Lung (tissue), 12 donors: ENCODE data around the gene KLF6. TPM values are rescaled to one million over a fixed set of nuclear protein-coding genes. Genes with fewer than 3 reads are reported as not detected.

ENCODE experiments used
- ATAC-seq: fragments of 200-7000 bp; cut with Tn5 transposase; one replicate; pipeline ENCODE4 v1.9.1; 2020; ENCODE audit warnings: moderate number of reproducible peaks; ENCODE audit not compliant: insufficient read depth, low FRiP score
- DNase-seq, 3 donors: peaks; one replicate each; pipeline ENCODE4 v3.0.0-alpha.2; 2013 to 2017
- H3K27ac ChIP-seq, 2 donors: one replicate each; pipeline ENCODE4 v1.5.1; 2013; ENCODE audit warnings: mild to moderate bottlenecking in 2 of 2, moderate library complexity in 2 of 2, control low read depth in 1 of 2, inconsistent platforms in 1 of 2, low read depth in 1 of 2, low read length in 1 of 2
- H3K27me3 ChIP-seq, 3 donors: one replicate each; pipeline ENCODE4 v1.5.1; 2013; ENCODE audit warnings: low read length in 2 of 3; ENCODE audit not compliant: control insufficient read depth in 3 of 3, insufficient read depth in 3 of 3
- H3K36me3 ChIP-seq, 4 donors: one replicate each; pipeline ENCODE4 v1.5.1; 2013; ENCODE audit warnings: low read length in 4 of 4, mild to moderate bottlenecking in 1 of 4, moderate library complexity in 1 of 4; ENCODE audit not compliant: control insufficient read depth in 4 of 4, insufficient read depth in 4 of 4
- H3K4me1 ChIP-seq, 5 donors: one replicate each; pipeline ENCODE4 v1.5.1; 2013; ENCODE audit warnings: low read length in 5 of 5, mild to moderate bottlenecking in 2 of 5, moderate library complexity in 1 of 5; ENCODE audit not compliant: control insufficient read depth in 5 of 5, insufficient read depth in 5 of 5
- H3K4me3 ChIP-seq: one replicate; pipeline ENCODE4 v1.5.1; 2013; ENCODE audit warnings: mild to moderate bottlenecking, control low read depth, moderate library complexity
- H3K9ac ChIP-seq, 2 donors: one replicate each; pipeline ENCODE4 v1.5.1; 2013; ENCODE audit warnings: low read length in 2 of 2, control low read depth in 1 of 2; ENCODE audit not compliant: insufficient read depth in 1 of 2
- H3K9me3 ChIP-seq, 4 donors: one replicate each; pipeline ENCODE4 v1.5.1; 2013; ENCODE audit warnings: low read length in 3 of 4, mild to moderate bottlenecking in 1 of 4, moderate library complexity in 1 of 4; ENCODE audit not compliant: control insufficient read depth in 4 of 4, insufficient read depth in 3 of 4
- WGBS, 2 donors: extraction: QIAGEN DNeasy Blood & Tissue Kit; methylation state at CpG; one replicate each; pipeline ENCODE4 v1.1.7; 2013; 5-methylcytosine and 5-hydroxymethylcytosine counted together
- polyA plus RNA-seq, 2 donors: library from polyadenylated mRNA; stranded (reverse); fragments of 200-250 nt; gene quantifications; one replicate each; pipeline ENCODE4 v1.2.1, GENCODE V29; 2013
- total RNA-seq, 2 donors: library from RNA; depleted of rRNA in 1 of 2; stranded (reverse); fragments of >200 nt in 1 of 2; gene quantifications; one replicate each; pipeline ENCODE4 v1.2.1, GENCODE V29; 2014 to 2021
- TF ChIP-seq, protein P1 (sequence below): IDR thresholded peaks from 2 replicates; pipeline ENCODE4 v1.5.1; 2012; ENCODE audit warnings: mild to moderate bottlenecking; ENCODE audit errors: control extremely low read depth, extremely low read depth
- donor health status: control.
- donor health status: control.
- donor health status: Bipolar disorder and iron deficiency.
- donor health status: healthy.
- donor health status: DM: yes; HTN: yes; CAD: no.

KLF6 gene
- total and polyA plus RNA-seq, 4 donors, result 45.6 to 264 (median 160) TPM

DNA sequence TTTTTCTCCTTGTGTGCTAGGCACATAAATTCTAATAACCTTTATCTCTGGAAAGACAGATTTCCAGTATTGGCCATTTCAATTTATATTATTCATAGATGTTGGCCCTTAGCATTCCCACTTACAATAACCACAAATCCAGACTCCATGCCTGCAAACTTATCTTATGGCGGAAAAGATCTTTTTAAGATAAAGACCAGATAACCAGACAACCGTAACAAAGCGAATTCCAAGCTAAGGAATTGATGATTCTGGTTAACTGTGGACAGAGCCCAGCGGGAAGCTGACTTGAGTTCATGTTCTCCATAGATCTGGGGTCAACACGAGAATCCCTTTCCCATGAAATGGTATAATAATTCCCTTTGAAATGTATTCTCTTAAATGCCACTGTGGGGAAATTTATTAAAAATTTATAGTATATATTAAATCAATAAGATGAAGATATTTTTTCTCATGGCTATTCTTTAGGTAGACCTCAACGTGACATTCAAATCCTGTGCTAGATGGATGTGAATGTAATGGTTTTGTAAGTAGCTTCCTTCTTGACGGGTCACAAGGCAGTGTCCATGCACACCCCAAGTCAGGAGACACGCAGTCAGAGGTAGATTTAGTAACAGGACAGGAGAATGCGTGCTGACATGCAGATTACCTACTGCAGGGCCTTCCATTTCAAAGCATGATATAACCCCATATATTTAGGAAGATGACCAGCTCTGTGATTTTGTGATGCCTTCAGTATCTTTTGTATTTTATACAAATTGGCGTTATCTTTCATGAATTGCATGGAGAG, 37.7 kb upstream of the KLF6 start:
- Histone ChIP-seq H3K9me3 (peaks cover 0 to 2% (median 0%) of the 10 kb centered on the region in 4 donors), H3K27ac (no peak overlapping the region), H3K4me3 (no peak overlapping the region), H3K36me3 (no peaks in the 10 kb centered on the region), H3K4me1 (peaks cover 0 to 1% (median 0%) of the 10 kb centered on the region in 5 donors), H3K9ac (no peak overlapping the region), H3K27me3 (no peaks in the 10 kb centered on the region)
- TF ChIP-seq, protein P1, sequence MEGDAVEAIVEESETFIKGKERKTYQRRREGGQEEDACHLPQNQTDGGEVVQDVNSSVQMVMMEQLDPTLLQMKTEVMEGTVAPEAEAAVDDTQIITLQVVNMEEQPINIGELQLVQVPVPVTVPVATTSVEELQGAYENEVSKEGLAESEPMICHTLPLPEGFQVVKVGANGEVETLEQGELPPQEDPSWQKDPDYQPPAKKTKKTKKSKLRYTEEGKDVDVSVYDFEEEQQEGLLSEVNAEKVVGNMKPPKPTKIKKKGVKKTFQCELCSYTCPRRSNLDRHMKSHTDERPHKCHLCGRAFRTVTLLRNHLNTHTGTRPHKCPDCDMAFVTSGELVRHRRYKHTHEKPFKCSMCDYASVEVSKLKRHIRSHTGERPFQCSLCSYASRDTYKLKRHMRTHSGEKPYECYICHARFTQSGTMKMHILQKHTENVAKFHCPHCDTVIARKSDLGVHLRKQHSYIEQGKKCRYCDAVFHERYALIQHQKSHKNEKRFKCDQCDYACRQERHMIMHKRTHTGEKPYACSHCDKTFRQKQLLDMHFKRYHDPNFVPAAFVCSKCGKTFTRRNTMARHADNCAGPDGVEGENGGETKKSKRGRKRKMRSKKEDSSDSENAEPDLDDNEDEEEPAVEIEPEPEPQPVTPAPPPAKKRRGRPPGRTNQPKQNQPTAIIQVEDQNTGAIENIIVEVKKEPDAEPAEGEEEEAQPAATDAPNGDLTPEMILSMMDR, result no peak
- ATAC-seq, result no peak
- WGBS, 2 donors, result 94 to 96% methylated on average over 10 of the region's 10 CpGs
- no peak for DNase-seq

DNA sequence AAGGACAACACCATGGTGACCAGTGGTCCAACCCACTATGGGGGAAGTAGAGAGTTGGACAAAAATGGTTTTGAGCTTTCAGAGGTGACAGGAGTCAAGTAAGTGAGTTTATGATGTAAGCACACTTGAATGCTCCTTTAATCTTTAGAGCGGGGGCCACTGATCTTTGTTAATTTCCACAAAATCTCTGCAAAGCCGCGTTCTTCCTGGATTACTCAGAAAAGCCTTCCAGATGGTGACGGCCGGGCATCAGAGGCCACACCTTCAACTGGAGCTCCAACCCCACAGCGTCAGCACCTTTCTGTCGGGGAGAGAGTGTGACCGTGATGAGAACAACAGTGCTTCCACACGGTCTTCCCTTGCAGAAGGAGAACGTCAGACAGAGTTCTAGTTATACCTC, 35.2 kb upstream of the KLF6 start:
- Histone ChIP-seq H3K36me3 (no peaks in the 10 kb centered on the region), H3K27ac (no peak overlapping the region), H3K9ac (no peak overlapping the region), H3K4me1 (no peaks in the 10 kb centered on the region), H3K27me3 (no peaks in the 10 kb centered on the region), H3K9me3 (no peaks in the 10 kb centered on the region), H3K4me3 (no peak overlapping the region)
- DNase-seq, result no peak
- TF ChIP-seq, protein P1, result no peak
- 92 to 97% methylated on average over 10 of the region's 10 CpGs for WGBS, 2 donors
- no peak for ATAC-seq

DNA sequence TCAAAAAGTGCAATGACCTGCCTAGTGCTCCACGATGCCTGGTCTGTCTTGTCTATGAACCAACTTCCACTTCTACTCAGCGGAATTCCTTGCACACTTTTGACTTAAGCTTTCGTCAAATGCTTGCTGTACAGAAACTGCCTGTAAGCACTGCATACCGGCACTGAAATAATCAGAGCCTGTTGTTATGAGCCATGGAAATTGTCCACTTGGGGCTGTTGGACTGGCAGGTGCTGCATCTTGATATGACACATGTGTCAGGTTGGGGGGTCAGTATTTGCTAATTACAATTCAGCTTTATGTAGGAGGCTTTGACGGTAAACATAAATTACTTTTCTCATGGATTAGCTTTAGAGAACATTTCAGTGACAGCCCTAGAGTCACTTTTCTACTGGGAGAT, 32.0 kb upstream of the KLF6 start:
- Histone ChIP-seq H3K4me1 (peaks cover 0 to 2% (median 0%) of the 10 kb centered on the region in 5 donors), H3K4me3 (no peak overlapping the region), H3K27me3 (no peaks in the 10 kb centered on the region), H3K9ac (no peak overlapping the region), H3K9me3 (no peaks in the 10 kb centered on the region), H3K27ac (no peak overlapping the region), H3K36me3 (no peaks in the 10 kb centered on the region)
- ATAC-seq, result no peak
- WGBS, 2 donors, result 85 to 96% methylated on average over 5 of the region's 5 CpGs
- TF ChIP-seq, protein P1, result no peak
- no peak for DNase-seq
